Ascending aorta (tissue), 2 donors: Measurements from ENCODE around the gene RPP25. TPM values are rescaled to one million over a fixed set of nuclear protein-coding genes. Genes with fewer than 3 reads are reported as not detected.

Source experiments
- DNase-seq, 2 donors: peaks; one replicate each; pipeline ENCODE4 v3.0.0-alpha.2; 2019; ENCODE audit warnings: low spot score in 2 of 2
- H3K27ac ChIP-seq, 2 donors: fragments of 200-600 bp; sonication (generic); one replicate each; pipeline ENCODE4 v1.5.1; 2016 to 2017; ENCODE audit warnings: mild to moderate bottlenecking in 1 of 2
- H3K27me3 ChIP-seq: fragments of 200-600 bp; sonication (generic); one replicate; pipeline ENCODE4 v1.5.1; 2017
- H3K36me3 ChIP-seq, 2 donors: fragments of 200-600 bp; sonication (generic); one replicate each; pipeline ENCODE4 v1.5.1; 2016
- H3K4me1 ChIP-seq, 2 donors: fragments of 200-600 bp; sonication (generic); one replicate each; pipeline ENCODE4 v1.5.1; 2016 to 2017; ENCODE audit warnings: mild to moderate bottlenecking in 1 of 2
- H3K4me3 ChIP-seq, 2 donors: fragments of 200-600 bp; sonication (generic); one replicate each; pipeline ENCODE4 v1.5.1; 2016 to 2017; ENCODE audit warnings: mild to moderate bottlenecking in 1 of 2
- H3K9me3 ChIP-seq, 2 donors: fragments of 200-600 bp; sonication (generic); one replicate each; pipeline ENCODE4 v1.5.1; 2016
- intact Hi-C: fragments of 100-400 bp; cut with DNase I; formaldehyde crosslinking; loops from one replicate; pipeline ENCODE4 v1.15.1; 2023
- total RNA-seq: library from RNA; depleted of rRNA; stranded (reverse); fragments of >200 nt; gene quantifications from one replicate; pipeline ENCODE4 v1.1.0, GENCODE V29; 2016
- TF ChIP-seq, protein P1 (sequence below), 3 experiments: fragments of 200-600 bp in 2 of 3; fragments of 450-650 bp in 1 of 3; sonication (generic) in 2 of 3; IDR thresholded peaks; one replicate each; pipeline ENCODE4 v1.5.1; 2016 to 2019; ENCODE audit warnings: antibody characterized with exemption in 3 of 3, mild to moderate bottlenecking in 1 of 3, moderate library complexity in 1 of 3

Gene RPP25, protein sequence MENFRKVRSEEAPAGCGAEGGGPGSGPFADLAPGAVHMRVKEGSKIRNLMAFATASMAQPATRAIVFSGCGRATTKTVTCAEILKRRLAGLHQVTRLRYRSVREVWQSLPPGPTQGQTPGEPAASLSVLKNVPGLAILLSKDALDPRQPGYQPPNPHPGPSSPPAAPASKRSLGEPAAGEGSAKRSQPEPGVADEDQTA
- total RNA-seq = 28.4 TPM

GRCh38 chr15:74956648-74957475 lies at the start of gene RPP25:
TSS of gene RPP25 (minus strand) at chr15:74956772. CDS start at chr15:74956583, 189 bp downstream.
- peak; percentile 36 to 89 for DNase-seq
- TF ChIP-seq, protein P1, sequence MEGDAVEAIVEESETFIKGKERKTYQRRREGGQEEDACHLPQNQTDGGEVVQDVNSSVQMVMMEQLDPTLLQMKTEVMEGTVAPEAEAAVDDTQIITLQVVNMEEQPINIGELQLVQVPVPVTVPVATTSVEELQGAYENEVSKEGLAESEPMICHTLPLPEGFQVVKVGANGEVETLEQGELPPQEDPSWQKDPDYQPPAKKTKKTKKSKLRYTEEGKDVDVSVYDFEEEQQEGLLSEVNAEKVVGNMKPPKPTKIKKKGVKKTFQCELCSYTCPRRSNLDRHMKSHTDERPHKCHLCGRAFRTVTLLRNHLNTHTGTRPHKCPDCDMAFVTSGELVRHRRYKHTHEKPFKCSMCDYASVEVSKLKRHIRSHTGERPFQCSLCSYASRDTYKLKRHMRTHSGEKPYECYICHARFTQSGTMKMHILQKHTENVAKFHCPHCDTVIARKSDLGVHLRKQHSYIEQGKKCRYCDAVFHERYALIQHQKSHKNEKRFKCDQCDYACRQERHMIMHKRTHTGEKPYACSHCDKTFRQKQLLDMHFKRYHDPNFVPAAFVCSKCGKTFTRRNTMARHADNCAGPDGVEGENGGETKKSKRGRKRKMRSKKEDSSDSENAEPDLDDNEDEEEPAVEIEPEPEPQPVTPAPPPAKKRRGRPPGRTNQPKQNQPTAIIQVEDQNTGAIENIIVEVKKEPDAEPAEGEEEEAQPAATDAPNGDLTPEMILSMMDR (IDR thresholded peaks at IDR 0.05) = no peak
- Histone ChIP-seq H3K4me1 (peaks cover 7 to 16% of the 10 kb centered on the region in 2 donors), H3K27ac (peak within 1 kb of the TSS; percentile 91 to 94), H3K9me3 (no peaks in the 10 kb centered on the region), H3K27me3 (no peaks in the 10 kb centered on the region), H3K36me3 (no peaks in the 10 kb centered on the region), H3K4me3 (peak within 1 kb of the TSS; percentile 71 to 84)
- intact Hi-C loops = loop anchor here (1.0 to 10.0 kb wide), 6 partner anchors 19 to 582 kb away; partner anchors contain the start of genes ARID3B, CLK3, COX5A and FAM219B

DNA sequence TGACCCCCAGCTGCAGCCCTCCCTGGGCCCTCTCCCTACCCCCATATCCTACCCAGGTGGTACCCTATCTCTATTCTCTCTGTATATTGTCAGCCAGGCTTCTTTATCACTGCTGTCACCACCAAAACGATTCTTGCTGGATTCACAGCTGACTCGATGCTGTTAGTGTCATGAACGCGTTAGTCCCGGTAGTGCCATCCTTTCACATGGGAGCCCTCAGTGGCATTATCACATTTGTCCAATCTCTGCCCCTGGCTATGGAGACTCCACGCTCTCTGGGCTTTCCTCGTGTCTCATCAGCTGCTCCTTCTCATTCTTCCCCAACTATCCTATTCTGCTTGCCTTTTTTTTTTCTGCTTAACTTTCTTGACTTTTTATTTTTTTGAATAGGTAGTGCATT lies 45.8 kb upstream of the RPP25 start:
- no peak for DNase-seq
- no peaks in the 10 kb centered on the region for H3K9me3 ChIP-seq
- no peak overlapping the region for H3K27ac ChIP-seq
- no peaks in the 10 kb centered on the region for H3K36me3 ChIP-seq
- intact Hi-C loops = no loop called here
- H3K4me1 ChIP-seq = no peaks in the 10 kb centered on the region
- no peaks in the 10 kb centered on the region for H3K27me3 ChIP-seq
- H3K4me3 ChIP-seq = no peak overlapping the region
- TF ChIP-seq, protein P1 (IDR thresholded peaks at IDR 0.05) = no peak

DNA sequence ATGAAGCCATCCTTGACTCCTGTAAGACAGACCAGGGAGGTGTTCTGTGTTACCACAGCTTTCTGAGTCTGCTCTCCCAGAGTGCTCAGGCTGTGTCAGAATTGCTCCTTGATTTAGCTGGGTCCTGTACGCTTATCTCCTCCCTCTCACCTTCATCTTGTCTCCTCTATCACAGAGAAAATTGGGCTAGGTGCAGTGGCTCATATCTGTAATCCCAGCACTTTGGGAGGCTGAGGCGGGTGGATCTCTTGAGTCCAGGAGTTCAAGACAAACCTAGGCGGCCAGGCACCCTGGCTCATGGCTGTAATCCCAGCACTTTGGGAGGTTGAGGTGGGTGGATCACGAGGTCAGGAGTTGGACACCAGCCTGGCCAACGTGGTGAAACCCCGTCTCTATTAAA lies 44.7 kb upstream of the RPP25 start:
- H3K27ac ChIP-seq = no peak overlapping the region
- intact Hi-C loops = no loop called here
- TF ChIP-seq, protein P1 (IDR thresholded peaks at IDR 0.05) = no peak
- no peaks in the 10 kb centered on the region for H3K27me3 ChIP-seq
- H3K9me3 ChIP-seq = no peaks in the 10 kb centered on the region
- no peaks in the 10 kb centered on the region for H3K4me1 ChIP-seq
- no peaks in the 10 kb centered on the region for H3K36me3 ChIP-seq
- H3K4me3 ChIP-seq = no peak overlapping the region
- no peak for DNase-seq

GRCh38 chr15:74997543-74997942 lies 41.0 kb upstream of the RPP25 start:
- Histone ChIP-seq H3K27ac (no peak overlapping the region), H3K4me1 (peaks cover 5 to 8% of the 10 kb centered on the region in 2 donors), H3K9me3 (no peaks in the 10 kb centered on the region), H3K4me3 (no peak overlapping the region), H3K36me3 (no peaks in the 10 kb centered on the region), H3K27me3 (no peaks in the 10 kb centered on the region)
- TF ChIP-seq, protein P1 (IDR thresholded peaks at IDR 0.05) = no peak
- DNase-seq = no peak
- intact Hi-C loops = no loop called here

DNA sequence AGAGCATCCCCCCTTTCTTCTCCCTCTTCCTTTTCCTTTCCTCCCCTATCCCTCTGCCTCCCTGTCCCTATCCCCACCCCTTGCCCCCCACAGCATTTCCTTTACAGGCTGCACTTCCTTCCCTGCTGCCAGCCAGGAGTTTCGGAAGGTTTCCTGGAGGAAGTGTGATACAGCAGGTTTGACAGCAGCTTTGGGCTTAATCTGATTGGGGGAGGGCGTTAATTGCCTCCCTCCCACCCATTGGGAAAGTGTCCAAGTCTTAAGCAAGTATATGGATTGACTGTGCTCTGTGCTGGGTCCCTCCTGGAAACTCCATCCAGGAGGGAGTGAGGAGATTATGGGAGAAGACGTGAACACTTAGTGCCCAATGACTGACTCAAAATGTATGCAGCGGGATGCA lies 40.6 kb upstream of the RPP25 start:
- H3K36me3 ChIP-seq = no peaks in the 10 kb centered on the region
- intact Hi-C loops = no loop called here
- H3K4me1 ChIP-seq = peaks cover 5 to 8% of the 10 kb centered on the region in 2 donors
- H3K27me3 ChIP-seq = no peaks in the 10 kb centered on the region
- no peak overlapping the region for H3K27ac ChIP-seq
- TF ChIP-seq, protein P1 (IDR thresholded peaks at IDR 0.05) = no peak
- DNase-seq = no peak
- H3K9me3 ChIP-seq = no peaks in the 10 kb centered on the region
- H3K4me3 ChIP-seq = no peak overlapping the region
